GM19468 (cell line): ENCODE results near the gene RBM18.

Experiments used
- ATAC-seq: cut with Tn5 transposase; IDR thresholded peaks from one replicate; pipeline ENCODE4 v1.9.1; 2021; ENCODE audit warnings: mild to moderate bottlenecking, moderate library complexity, moderate number of reproducible peaks; ENCODE audit not compliant: unreplicated experiment; ENCODE audit errors: extremely low read depth

RBM18 gene

GRCh38 chr9:122261469-122261881, 3.2 kb downstream of the RBM18 start:
- ATAC-seq, result no peak

GRCh38 chr9:122258886-122259415, 5.7 kb downstream of the RBM18 start:
- ATAC-seq, result no peak

GRCh38 chr9:122256206-122256605, 8.4 kb downstream of the RBM18 start:
- ATAC-seq, result no peak

GRCh38 chr9:122254761-122255160, 9.9 kb downstream of the RBM18 start:
- no peak for ATAC-seq

- no peak for ATAC-seq
These were observed 11.8 kb downstream of the RBM18 start for GRCh38 chr9:122252796-122253195.

- no peak for ATAC-seq
These were observed 13.3 kb downstream of the RBM18 start for GRCh38 chr9:122251351-122251750.

GRCh38 chr9:122248448-122248865, 16.2 kb downstream of the RBM18 start:
- ATAC-seq, result no peak

GRCh38 chr9:122246666-122247065, 18.0 kb downstream of the RBM18 start:
- ATAC-seq, result no peak

- ATAC-seq, result no peak
These were observed 20.3 kb downstream of the RBM18 start for GRCh38 chr9:122244349-122244748.

GRCh38 chr9:122239722-122240121, 24.9 kb downstream of the RBM18 start:
- ATAC-seq, result no peak

- ATAC-seq, result no peak
These were observed 28.0 kb downstream of the RBM18 start for GRCh38 chr9:122236681-122237080.

- no peak for ATAC-seq
These were observed 30.5 kb downstream of the RBM18 start for GRCh38 chr9:122234022-122234748.

GRCh38 chr9:122232796-122233306, 31.8 kb downstream of the RBM18 start:
- ATAC-seq, result no peak

GRCh38 chr9:122229485-122229837, 35.2 kb downstream of the RBM18 start:
- ATAC-seq, result no peak

- no peak for ATAC-seq
These were observed 35.8 kb downstream of the RBM18 start, which contains the start of gene LHX6 for GRCh38 chr9:122228568-122229484. LHX6 (minus strand) TSS chr9:122228957; CDS start chr9:122228740, 217 bp downstream.

GRCh38 chr9:122228191-122228567, 36.5 kb downstream of the RBM18 start:
- no peak for ATAC-seq

- ATAC-seq, result no peak
These were observed 37.1 kb downstream of the RBM18 start for GRCh38 chr9:122227575-122227900.

GRCh38 chr9:122226758-122227574, 37.7 kb downstream of the RBM18 start:
- no peak for ATAC-seq

- ATAC-seq, result no peak
These were observed 38.4 kb downstream of the RBM18 start for GRCh38 chr9:122226142-122226757.
